NCI-H2081 (cell line): Measurements from ENCODE around the gene DBNDD1.
"Not testable (repeated sequence)": the region's sequence is repeated elsewhere in the genome, so short reads cannot be mapped to it uniquely, and the experiment has no call there.

Experiments used
- DNase-seq, 2 experiments: peaks; one replicate each; lab custom pipeline; 2025; lab: John Stamatoyannopoulos, UW

DBNDD1 gene

DNA sequence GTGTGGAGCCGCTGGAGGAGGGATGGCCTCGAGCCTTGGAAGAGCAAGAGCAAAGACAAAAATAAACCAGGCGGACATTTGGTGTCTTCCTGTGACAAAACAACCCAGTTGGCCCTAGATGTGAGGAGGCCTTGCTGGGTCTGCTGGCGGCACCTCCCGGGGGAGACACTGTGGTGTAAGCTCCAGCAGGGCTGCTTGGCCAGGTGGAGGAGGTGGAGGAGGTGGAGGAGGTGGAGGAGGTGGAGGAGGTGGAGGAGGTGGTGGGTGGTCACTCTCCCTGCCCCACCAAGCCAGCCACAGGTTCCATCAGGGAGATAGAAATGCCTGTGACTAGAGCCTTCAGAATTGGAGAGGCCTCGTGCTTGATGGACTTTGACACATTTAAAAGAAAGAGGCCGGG is 32.1 kb downstream of the DBNDD1 start:
- DNase-seq = no peak

GRCh38 chr16:89986600-89986999 is 32.7 kb downstream of the DBNDD1 start:
- no peak for DNase-seq

DNA sequence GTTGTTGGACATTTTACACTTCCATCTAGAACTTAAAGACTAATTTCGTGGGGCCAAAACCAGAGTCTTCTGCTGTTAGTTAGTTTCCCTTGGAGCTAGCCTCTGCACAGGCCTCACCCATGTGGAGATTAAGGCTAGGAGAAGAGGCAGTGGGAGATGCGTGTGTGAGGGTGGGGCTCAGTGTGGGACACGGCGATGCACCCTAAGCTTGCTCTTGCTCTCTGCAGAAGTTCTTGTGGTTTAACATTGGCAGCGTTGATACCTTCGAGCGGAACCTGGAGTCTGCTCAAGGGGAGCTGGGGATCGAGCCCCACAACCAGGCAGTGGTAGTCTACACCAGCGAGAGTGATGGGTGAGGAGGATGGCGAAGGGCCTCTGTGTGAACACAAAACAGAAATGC is 34.0 kb downstream of the DBNDD1 start:
- DNase-seq = no peak

- no peak for DNase-seq
These were observed 35.0 kb downstream of the DBNDD1 start for GRCh38 chr16:89984216-89984615.

GRCh38 chr16:89983536-89983935 is 35.7 kb downstream of the DBNDD1 start:
- no peak for DNase-seq

DNA sequence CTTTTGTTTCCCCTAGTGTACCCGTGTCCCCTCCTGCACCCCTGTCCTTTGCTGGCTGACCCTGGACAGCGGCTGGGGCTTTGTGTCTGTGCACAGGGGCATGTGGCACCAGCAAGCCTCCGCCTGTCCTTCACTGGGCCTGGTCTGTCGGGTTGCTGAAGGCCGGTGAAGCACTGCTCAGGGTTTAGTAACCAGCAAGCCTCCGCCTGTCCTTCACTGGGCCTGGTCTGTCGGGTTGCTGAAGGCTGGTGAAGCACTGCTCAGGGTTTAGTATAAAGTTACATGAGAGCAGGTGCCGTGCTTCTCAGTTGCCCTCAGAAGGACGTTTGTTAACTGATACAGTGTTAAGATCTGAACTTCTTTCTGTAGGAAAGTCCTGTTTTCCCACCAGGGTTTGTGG is 36.9 kb downstream of the DBNDD1 start:
- DNase-seq = no peak

GRCh38 chr16:89981414-89981813 is 37.8 kb downstream of the DBNDD1 start:
- DNase-seq = no peak

GRCh38 chr16:89974870-89975269 is 44.4 kb downstream of the DBNDD1 start:
- no peak for DNase-seq

- no peak for DNase-seq
These were observed 45.5 kb downstream of the DBNDD1 start for GRCh38 chr16:89973654-89974335.

DNA sequence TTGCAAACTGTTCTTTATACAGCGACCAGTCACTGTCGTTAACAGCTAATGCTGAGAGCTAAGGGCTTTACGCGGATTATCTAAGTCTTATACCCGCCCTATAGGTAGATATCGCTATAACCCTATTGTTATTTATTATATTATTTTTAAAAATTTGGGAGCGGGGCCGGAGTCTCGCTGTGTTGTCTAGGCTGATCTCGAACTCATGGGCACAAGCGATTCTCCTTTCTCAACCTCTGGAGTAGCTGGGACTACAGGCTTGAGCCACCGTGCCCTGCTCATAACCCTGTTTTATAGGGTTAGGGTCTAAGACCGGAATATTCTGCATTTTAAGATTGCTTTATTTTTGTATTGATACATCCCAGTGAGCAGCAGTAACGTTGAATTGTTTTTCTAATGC is 46.0 kb downstream of the DBNDD1 start:
- DNase-seq = no peak

DNA sequence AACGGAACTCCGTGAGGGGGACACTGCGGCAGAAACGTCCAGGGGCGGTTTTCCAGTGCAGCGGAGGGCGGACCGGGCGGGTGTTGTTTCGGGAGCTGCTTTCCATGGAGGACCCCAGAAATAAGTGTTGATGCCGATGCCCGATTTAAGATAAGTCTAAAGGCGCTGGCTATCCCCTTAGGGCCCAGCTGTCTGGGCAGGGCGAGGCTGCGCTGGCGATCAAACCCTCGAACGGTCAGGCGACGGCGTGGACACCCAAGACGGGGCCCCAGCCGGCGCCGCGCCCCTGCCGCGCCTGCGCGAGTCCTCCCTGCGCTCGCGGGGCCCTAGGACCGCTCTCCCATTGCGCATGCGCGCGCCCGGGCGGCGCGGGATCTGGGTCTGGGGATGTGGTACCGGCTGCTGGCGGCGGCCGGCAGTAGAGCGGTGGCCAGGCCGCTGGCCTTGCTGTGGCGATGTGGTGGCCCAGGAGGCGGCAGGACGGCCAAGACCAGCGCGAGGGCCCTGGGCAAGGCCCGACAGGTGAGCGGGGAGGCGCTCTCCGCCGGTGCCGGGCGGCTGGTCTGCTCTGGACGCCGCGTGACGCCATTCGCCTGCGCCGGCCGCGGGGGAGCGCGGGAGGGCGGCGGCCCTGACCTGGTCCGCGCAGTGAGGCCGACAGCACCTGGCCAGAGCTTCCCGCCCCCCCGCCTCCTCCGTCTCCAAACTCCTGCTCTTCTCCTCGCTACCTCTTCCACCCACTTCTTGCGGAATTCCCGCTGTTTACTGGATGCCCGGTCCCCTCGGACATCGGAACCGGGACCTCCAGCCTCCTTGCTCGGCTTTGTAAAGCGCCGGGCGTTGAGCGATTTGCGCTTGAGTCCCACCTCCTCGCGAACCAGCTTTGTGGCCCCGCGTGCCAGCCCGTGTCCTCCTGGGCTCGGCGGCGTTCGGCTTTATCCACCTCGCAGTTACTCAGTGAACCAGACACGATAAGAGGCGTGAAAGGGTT is 46.7 kb downstream of the DBNDD1 start:
- peak; percentile 73 to 86 for DNase-seq

- DNase-seq = no peak
These were observed 47.6 kb downstream of the DBNDD1 start for GRCh38 chr16:89971495-89972243.

DNA sequence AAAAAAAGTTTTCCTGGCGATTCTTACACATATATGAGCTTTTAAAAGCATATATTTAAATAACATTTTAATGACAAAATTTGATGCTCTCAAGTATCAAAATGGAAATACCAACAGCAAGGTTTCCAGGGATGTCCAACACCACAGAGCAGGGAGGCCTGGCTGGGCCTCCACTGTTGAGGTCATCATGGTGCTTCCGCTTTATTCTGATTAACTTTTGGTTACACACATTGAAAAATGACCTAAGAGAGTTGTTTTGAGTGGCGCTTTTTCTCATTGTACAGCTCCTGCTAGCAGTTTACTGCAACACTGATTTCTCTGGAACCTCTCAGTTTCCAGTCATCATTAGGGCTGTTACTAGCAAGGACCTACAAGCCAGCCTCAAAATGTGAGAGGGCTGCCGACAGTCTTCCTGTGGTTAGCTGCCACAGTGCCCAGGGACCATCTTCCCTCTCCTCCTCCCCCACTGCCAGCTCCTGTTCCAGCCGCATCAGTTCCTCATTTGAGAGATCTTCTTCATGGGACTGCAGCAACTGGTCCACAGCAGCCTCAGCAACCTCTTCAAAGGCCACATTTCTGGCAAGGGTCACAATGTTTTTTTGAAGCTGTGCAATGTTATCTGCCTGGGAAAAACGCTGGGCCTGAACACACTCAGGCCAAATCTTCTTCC is 49.4 kb downstream of the DBNDD1 start:
- no peak for DNase-seq

- DNase-seq = not testable (repeated sequence)
These were observed 51.2 kb downstream of the DBNDD1 start for GRCh38 chr16:89968074-89968473.

- DNase-seq = not testable (repeated sequence)
These were observed 51.8 kb downstream of the DBNDD1 start for GRCh38 chr16:89967436-89967835.

GRCh38 chr16:89966756-89967155 is 52.5 kb downstream of the DBNDD1 start:
- DNase-seq = no peak

GRCh38 chr16:89965447-89966225 is 53.6 kb downstream of the DBNDD1 start:
- no peak for DNase-seq

DNA sequence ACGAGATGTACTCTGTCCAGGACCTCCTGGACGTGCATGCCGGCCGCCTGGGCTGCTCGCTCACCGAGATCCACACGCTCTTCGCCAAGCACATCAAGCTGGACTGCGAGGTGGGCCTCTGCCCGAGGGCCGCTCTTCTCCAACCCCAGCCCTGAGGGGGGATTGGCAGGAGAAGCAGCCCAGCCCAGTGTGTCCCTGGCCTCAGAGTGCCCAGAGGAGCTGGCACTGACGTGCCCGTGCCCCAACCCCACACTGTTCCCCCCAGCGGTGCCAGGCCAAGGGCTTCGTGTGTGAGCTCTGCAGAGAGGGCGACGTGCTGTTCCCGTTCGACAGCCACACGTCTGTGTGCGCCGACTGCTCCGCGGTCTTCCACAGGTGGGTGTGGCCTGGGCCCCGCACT is 55.1 kb downstream of the DBNDD1 start:
- DNase-seq = no peak

DNA sequence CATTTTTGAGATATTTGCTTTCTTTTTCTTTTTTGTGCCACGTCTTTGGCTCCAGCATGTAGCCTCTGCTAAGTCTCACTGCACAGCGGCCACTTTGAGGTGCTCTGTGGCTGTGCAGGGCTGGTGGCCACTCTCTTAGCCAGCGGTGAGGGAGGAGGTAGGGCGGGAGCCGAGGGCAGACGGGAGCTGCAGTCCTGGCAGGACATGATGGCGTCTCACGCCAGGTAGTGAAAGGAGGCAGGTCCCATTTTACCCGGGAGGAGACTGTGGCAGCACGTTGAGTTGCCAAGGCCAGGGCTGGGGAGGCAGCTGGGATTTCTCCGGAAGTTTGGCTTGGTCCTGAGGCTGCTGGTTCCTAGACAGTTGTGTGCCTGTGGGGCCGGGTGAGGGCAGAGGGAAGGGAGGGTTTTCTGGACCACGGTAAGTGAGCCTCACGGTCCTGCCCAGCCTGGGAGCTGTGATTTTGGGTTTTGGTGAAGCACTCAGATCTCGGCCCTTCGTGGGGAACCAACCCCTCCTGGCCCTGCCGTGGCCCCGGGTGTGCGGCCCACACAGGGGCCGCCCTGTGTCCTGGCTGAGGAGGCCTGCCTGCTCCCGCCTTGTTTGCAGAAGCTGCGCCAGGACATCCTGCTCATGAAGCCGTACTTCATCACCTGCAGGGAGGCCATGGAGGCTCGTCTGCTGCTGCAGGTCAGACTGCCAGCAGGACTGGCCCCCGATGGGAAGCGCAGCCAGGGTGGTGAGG is 56.3 kb downstream of the DBNDD1 start:
- DNase-seq = no peak

DNA sequence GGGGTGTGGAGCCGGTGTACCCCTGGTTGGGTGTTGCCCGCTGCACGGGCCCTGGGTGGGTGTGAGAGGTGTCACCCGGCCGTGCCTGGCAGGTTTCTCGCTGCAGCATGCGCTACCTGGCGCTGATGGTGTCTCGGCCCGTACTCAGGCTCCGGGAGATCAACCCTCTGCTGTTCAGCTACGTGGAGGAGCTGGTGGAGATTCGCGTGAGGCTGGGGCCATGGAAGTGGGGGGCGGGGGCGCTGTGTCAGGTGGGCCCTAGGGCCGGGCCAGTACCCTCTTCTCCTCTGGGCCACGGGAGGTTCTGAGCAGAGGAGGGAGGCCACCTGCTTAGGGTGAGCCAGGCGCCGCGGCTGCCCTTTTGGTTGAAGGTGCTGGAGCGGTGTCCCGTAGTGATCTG is 57.3 kb downstream of the DBNDD1 start:
- DNase-seq = no peak
